ENCODE measurements around the gene GPRASP3. TPM values are rescaled to one million over a fixed set of nuclear protein-coding genes. Genes with fewer than 3 reads are reported as not detected.
"Not testable (repeated sequence)": the region's sequence is repeated elsewhere in the genome, so short reads cannot be mapped to it uniquely, and the experiment has no call there.

The GPRASP3 gene
- total and polyA plus RNA-seq, 10 donors, result 0.37 to 12.8 (median 3.8) TPM

- H3K36me3 ChIP-seq, result no peaks in the 10 kb centered on the region
- H3K4me1 ChIP-seq, result peaks cover 0 to 11% (median 0%) of the 10 kb centered on the region in 6 donors
- H3K9me3 ChIP-seq, result no peaks in the 10 kb centered on the region
- peaks cover 0 to 21% (median 11%) of the 10 kb centered on the region in 7 donors for H3K27me3 ChIP-seq (replicated peaks in 1 of 7)
- TF ChIP-seq POLR2A (IDR thresholded peaks at IDR 0.05) (no peak), CTCF (IDR thresholded peaks at IDR 0.05 in 8 of 11, conservative IDR thresholded peaks at IDR 0.05 in 3 of 11) (no peak), POLR2AphosphoS5 (IDR thresholded peaks at IDR 0.05) (no peak)
- 72 to 100% (median 92%) methylated on average over 2 to 6 of the region's 6 CpGs for WGBS, 5 donors
- DNase-seq, result no peak
- intact Hi-C loops (cut with DNase I; ENCODE audit: low total_unique reads), result loop anchor here (10.0 kb wide), 1 partner anchor 60 kb away; the partner anchor contains the start of gene GPRASP1
- no peak overlapping the region for H3K4me3 ChIP-seq
- no peak overlapping the region for H3K27ac ChIP-seq
These were observed 5.5 kb upstream of the GPRASP3 start for GRCh38 chrX:102714994-102715393.

- H3K9me3 ChIP-seq, result no peaks in the 10 kb centered on the region
- no peak overlapping the region for H3K27ac ChIP-seq
- H3K36me3 ChIP-seq, result no peaks in the 10 kb centered on the region
- peaks cover 0 to 14% (median 0%) of the 10 kb centered on the region in 6 donors for H3K4me1 ChIP-seq
- H3K4me3 ChIP-seq, result no peak overlapping the region
- no peak for TF ChIP-seq POLR2AphosphoS5 (IDR thresholded peaks at IDR 0.05)
- TF ChIP-seq CTCF (IDR thresholded peaks at IDR 0.05 in 8 of 11, conservative IDR thresholded peaks at IDR 0.05 in 3 of 11), result no peak
- TF ChIP-seq POLR2A (IDR thresholded peaks at IDR 0.05), result no peak
- intact Hi-C loops (cut with DNase I; ENCODE audit: low total_unique reads), result loop anchor here (10.0 kb wide), 1 partner anchor 61 kb away; the partner anchor contains the start of gene GPRASP1
- H3K27me3 ChIP-seq (replicated peaks in 1 of 7), result peaks cover 0 to 30% (median 11%) of the 10 kb centered on the region in 7 donors
- 90 to 95% (median 94%) methylated on average over 5 of the region's 5 CpGs for WGBS, 5 donors
- no peak for DNase-seq
These were observed 4.6 kb upstream of the GPRASP3 start for GRCh38 chrX:102715967-102716366.

GRCh38 chrX:102721169-102721506, 595 bp downstream of the GPRASP3 start:
- H3K9me3 ChIP-seq; DNase-seq; H3K36me3 ChIP-seq; intact Hi-C loops (cut with DNase I; ENCODE audit: low total_unique reads); H3K4me1 ChIP-seq; H3K27ac ChIP-seq: not testable (repeated sequence)
- H3K27me3 ChIP-seq (replicated peaks in 1 of 7), result peaks cover 0 to 11% (median 0%) of the 10 kb centered on the region in 7 donors
- WGBS, 5 donors, result 49 to 63% (median 62%) methylated on average over 5 to 7 of the region's 7 CpGs
- H3K4me3 ChIP-seq, result peak overlapping the region in 7 of 8 donors; percentile 18 to 68 (median 38)

- H3K27me3 ChIP-seq (replicated peaks in 1 of 7), result peaks cover 0 to 11% (median 0%) of the 10 kb centered on the region in 7 donors
- no peak for DNase-seq
- H3K36me3 ChIP-seq, result no peaks in the 10 kb centered on the region
- peaks cover 0 to 6% (median 0%) of the 10 kb centered on the region in 6 donors for H3K4me1 ChIP-seq
- WGBS, 5 donors, result 46 to 91% (median 69%) methylated on average over 1 of the region's 1 CpG
- no peak overlapping the region for H3K27ac ChIP-seq
- H3K4me3 ChIP-seq, result no peak overlapping the region
- intact Hi-C loops (cut with DNase I; ENCODE audit: low total_unique reads), result no loop called here
- H3K9me3 ChIP-seq, result no peaks in the 10 kb centered on the region
- TF ChIP-seq POLR2AphosphoS5 (IDR thresholded peaks at IDR 0.05) (no peak), POLR2A (IDR thresholded peaks at IDR 0.05) (no peak), CTCF (IDR thresholded peaks at IDR 0.05 in 8 of 11, conservative IDR thresholded peaks at IDR 0.05 in 3 of 11) (no peak)
These were observed 2.9 kb downstream of the GPRASP3 start for GRCh38 chrX:102723456-102723855.

GRCh38 chrX:102727761-102728160, 7.2 kb downstream of the GPRASP3 start:
- 41 to 93% (median 85%) methylated on average over 1 of the region's 1 CpG for WGBS, 5 donors
- H3K4me3 ChIP-seq, result no peak overlapping the region
- intact Hi-C loops (cut with DNase I; ENCODE audit: low total_unique reads), result no loop called here
- DNase-seq, result no peak
- H3K27ac ChIP-seq, result no peak overlapping the region
- H3K9me3 ChIP-seq, result no peaks in the 10 kb centered on the region
- H3K27me3 ChIP-seq (replicated peaks in 1 of 7), result no peaks in the 10 kb centered on the region
- TF ChIP-seq POLR2AphosphoS5 (IDR thresholded peaks at IDR 0.05) (no peak), POLR2A (IDR thresholded peaks at IDR 0.05) (no peak), CTCF (IDR thresholded peaks at IDR 0.05 in 8 of 11, conservative IDR thresholded peaks at IDR 0.05 in 3 of 11) (no peak)
- no peaks in the 10 kb centered on the region for H3K4me1 ChIP-seq
- H3K36me3 ChIP-seq, result no peaks in the 10 kb centered on the region
